Measurements from ENCODE around the gene CDH4. TPM values are rescaled to one million over a fixed set of nuclear protein-coding genes. Genes with fewer than 3 reads are reported as not detected.

CDH4 gene
- polyA plus RNA-seq, 1 experiment: 1.5 TPM

DNA sequence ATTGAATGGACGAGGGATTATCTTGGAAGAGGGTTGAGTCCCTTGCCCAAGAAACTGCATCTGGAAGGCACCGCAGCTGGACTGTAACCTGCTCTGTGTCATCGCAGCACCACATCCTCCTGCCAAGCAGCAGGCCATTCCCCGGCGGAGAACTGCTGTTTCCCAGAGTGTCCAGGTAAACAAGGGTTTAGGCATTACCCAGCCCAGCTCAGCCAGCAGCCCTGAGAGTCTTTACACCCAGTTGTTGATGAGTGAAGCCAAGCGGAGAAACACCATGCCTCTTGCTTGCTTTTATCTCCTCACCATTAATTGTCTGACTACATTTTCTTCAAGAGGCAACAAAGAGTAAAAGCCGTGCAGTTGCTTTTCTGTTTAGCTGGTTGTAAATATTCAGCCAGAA, 104.1 kb downstream of the CDH4 start:
- H3K27me3 ChIP-seq (ENCODE audit: control insufficient read depth, insufficient read depth, low read length): no peaks in the 10 kb centered on the region
- POLR2A ChIA-PET: no interaction called here
- CTCF ChIA-PET: no interaction called here
- H3K4me3 ChIP-seq (ENCODE audit: low read depth, low read length): no peak overlapping the region
- no peaks in the 10 kb centered on the region for H3K36me3 ChIP-seq (ENCODE audit: control insufficient read depth, insufficient read depth, low read length)
- TF ChIP-seq, protein P1, sequence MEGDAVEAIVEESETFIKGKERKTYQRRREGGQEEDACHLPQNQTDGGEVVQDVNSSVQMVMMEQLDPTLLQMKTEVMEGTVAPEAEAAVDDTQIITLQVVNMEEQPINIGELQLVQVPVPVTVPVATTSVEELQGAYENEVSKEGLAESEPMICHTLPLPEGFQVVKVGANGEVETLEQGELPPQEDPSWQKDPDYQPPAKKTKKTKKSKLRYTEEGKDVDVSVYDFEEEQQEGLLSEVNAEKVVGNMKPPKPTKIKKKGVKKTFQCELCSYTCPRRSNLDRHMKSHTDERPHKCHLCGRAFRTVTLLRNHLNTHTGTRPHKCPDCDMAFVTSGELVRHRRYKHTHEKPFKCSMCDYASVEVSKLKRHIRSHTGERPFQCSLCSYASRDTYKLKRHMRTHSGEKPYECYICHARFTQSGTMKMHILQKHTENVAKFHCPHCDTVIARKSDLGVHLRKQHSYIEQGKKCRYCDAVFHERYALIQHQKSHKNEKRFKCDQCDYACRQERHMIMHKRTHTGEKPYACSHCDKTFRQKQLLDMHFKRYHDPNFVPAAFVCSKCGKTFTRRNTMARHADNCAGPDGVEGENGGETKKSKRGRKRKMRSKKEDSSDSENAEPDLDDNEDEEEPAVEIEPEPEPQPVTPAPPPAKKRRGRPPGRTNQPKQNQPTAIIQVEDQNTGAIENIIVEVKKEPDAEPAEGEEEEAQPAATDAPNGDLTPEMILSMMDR (IDR thresholded peaks at IDR 0.05; ENCODE audit: insufficient read depth, low read depth, low read length): no peak
- DNase-seq (ENCODE audit: low read depth): no peak

DNA sequence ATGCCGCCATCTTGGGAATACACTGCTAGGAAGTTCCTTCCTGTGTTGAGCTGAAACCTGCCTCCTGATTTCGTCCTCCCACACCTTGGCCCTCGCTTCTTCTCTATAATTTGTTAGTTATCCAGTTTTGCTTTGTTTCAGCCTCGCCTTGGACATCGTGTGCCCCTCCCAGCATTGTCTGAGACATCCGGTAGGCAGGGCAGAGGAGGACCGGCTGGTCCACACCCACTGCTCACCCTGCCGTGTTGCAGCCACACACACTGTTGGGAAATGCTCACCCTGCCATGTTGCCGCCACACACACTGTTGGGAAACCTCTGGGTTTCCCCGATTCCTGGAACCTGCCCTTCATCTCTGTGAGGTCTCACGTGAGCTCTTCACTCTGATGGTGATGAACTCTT, 105.1 kb downstream of the CDH4 start:
- TF ChIP-seq, protein P1 (IDR thresholded peaks at IDR 0.05; ENCODE audit: insufficient read depth, low read depth, low read length): no peak
- DNase-seq (ENCODE audit: low read depth): no peak
- no peaks in the 10 kb centered on the region for H3K27me3 ChIP-seq (ENCODE audit: control insufficient read depth, insufficient read depth, low read length)
- H3K4me3 ChIP-seq (ENCODE audit: low read depth, low read length): no peak overlapping the region
- no peaks in the 10 kb centered on the region for H3K36me3 ChIP-seq (ENCODE audit: control insufficient read depth, insufficient read depth, low read length)
- POLR2A ChIA-PET: no interaction called here
- CTCF ChIA-PET: no interaction called here

DNA sequence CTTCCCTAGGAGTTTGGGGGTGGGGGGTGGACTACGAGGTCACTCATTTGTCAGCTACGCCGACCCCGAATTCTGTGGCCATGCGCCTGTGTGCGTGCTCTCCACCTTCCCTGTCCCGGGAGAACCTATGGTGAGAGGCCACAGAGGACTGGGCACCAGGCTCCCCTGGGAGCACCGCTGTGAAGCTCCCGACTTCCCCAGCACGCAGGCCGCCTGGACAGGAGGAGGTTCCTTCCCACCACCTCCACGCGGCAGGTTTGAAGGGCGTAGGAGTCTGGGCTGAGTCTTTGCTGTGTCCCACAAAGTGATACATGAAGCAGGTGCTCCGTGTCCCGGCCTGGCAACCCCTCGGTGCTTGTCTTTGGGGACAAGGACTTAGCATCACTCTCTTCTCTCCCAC, 107.2 kb downstream of the CDH4 start:
- no peaks in the 10 kb centered on the region for H3K36me3 ChIP-seq (ENCODE audit: control insufficient read depth, insufficient read depth, low read length)
- ChIA-PET CTCF (no interaction called here), POLR2A (no interaction called here)
- no peak for DNase-seq (ENCODE audit: low read depth)
- H3K4me3 ChIP-seq (ENCODE audit: low read depth, low read length): no peak overlapping the region
- H3K27me3 ChIP-seq (ENCODE audit: control insufficient read depth, insufficient read depth, low read length): no peaks in the 10 kb centered on the region
- TF ChIP-seq, protein P1 (IDR thresholded peaks at IDR 0.05; ENCODE audit: insufficient read depth, low read depth, low read length): no peak

DNA sequence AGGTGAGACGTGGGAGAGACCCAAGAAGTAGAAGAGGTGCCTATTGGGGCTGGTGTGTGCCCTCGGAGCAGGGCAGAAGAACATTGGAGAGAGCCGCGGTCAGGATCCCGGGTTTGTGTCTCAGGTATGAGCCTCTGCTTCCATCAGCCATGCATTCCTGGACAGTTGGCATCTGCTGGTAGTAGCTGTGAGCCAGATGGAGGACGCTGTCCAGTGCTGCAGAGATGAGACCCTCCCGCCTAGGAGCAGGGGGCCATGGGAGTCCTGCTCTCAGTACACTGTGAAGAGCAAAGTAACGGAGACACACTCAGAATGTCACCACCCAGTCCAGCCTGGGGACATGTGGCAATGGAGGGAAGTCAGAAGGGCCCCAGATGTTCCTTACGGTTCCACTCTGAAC, 108.2 kb downstream of the CDH4 start:
- Histone ChIP-seq H3K27me3 (ENCODE audit: control insufficient read depth, insufficient read depth, low read length) (no peaks in the 10 kb centered on the region), H3K4me3 (ENCODE audit: low read depth, low read length) (no peak overlapping the region), H3K36me3 (ENCODE audit: control insufficient read depth, insufficient read depth, low read length) (no peaks in the 10 kb centered on the region)
- TF ChIP-seq, protein P1 (IDR thresholded peaks at IDR 0.05; ENCODE audit: insufficient read depth, low read depth, low read length): no peak
- POLR2A ChIA-PET: no interaction called here
- CTCF ChIA-PET: no interaction called here
- DNase-seq (ENCODE audit: low read depth): no peak

DNA sequence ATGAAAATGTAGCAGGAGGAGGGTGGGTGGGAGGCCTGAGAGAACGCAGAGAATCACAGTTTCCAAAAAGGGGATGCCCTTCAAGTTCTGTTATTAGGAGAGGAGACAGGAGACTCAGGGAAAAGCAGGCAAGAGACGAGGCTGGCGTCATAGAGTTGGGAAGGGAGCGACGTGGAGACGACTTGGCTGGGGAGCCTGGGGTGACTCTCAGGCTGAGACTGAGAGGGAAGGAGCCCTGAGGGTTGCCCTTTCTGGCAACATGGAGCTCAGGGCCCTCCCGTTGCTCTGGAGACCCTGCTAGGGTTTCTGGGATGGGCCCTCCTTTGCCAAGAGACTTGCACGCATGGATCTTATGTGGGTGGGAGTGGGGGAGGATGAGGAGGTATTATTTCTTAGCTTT, 108.9 kb downstream of the CDH4 start:
- ChIA-PET POLR2A (no interaction called here), CTCF (no interaction called here)
- TF ChIP-seq, protein P1 (IDR thresholded peaks at IDR 0.05; ENCODE audit: insufficient read depth, low read depth, low read length): no peak

More for the DNA sequence above, 108.9 kb downstream of the CDH4 start:
- H3K36me3 ChIP-seq (ENCODE audit: control insufficient read depth, insufficient read depth, low read length): no peaks in the 10 kb centered on the region
- no peak overlapping the region for H3K4me3 ChIP-seq (ENCODE audit: low read depth, low read length)
- H3K27me3 ChIP-seq (ENCODE audit: control insufficient read depth, insufficient read depth, low read length): no peaks in the 10 kb centered on the region
- no peak for DNase-seq (ENCODE audit: low read depth)

Data from BJ (cell line).